GM15510 (cell line): ENCODE results near the gene MMS19.
A peak's percentile ranks its signal among the peaks of the same experiment; 100 is the strongest.

Experiments used
- POLR2A ChIP-seq: IDR thresholded peaks from 3 replicates; pipeline ENCODE4 v1.6.1; 2011; ENCODE audit warnings: borderline replicate concordance; ENCODE audit not compliant: insufficient read length; ENCODE audit errors: extremely low read depth

Gene MMS19

GRCh38 chr10:97435211-97435610, 63.0 kb downstream of the MMS19 start:
- no peak for TF ChIP-seq POLR2A

GRCh38 chr10:97434557-97434956, 63.7 kb downstream of the MMS19 start:
- TF ChIP-seq POLR2A, result no peak

- no peak for TF ChIP-seq POLR2A
Measured at GRCh38 chr10:97434055-97434454, 64.2 kb downstream of the MMS19 start.

- TF ChIP-seq POLR2A, result no peak
Measured at GRCh38 chr10:97428572-97428981, 69.6 kb downstream of the MMS19 start.

- no peak for TF ChIP-seq POLR2A
Measured at GRCh38 chr10:97427571-97428179, 70.5 kb downstream of the MMS19 start.

- no peak for TF ChIP-seq POLR2A
Measured at GRCh38 chr10:97426776-97427570, 71.2 kb downstream of the MMS19 start.

- peak; percentile 69 for TF ChIP-seq POLR2A
Measured at GRCh38 chr10:97425964-97426775, 72.1 kb downstream of the MMS19 start, which contains the start of gene PGAM1. Gene PGAM1 (plus strand): TSS chr10:97426191. CDS start chr10:97426308, 117 bp downstream.

- no peak for TF ChIP-seq POLR2A
Measured at GRCh38 chr10:97416565-97416964, 81.7 kb downstream of the MMS19 start.

GRCh38 chr10:97412891-97413304, 85.3 kb downstream of the MMS19 start:
- no peak for TF ChIP-seq POLR2A

- TF ChIP-seq POLR2A, result no peak
Measured at GRCh38 chr10:97411406-97411805, 86.8 kb downstream of the MMS19 start.

- TF ChIP-seq POLR2A, result no peak
Measured at GRCh38 chr10:97408496-97408992, 89.7 kb downstream of the MMS19 start.
